Osteoblast (primary cell): ENCODE data around the gene NEGR1. TPM values are rescaled to one million over a fixed set of nuclear protein-coding genes. Genes with fewer than 3 reads are reported as not detected.

Experiments used
- DNase-seq: peaks from one replicate; pipeline ENCODE4 v3.0.0; 2011; ENCODE audit warnings: low spot score, mixed read lengths; ENCODE audit not compliant: insufficient read length; ENCODE audit errors: missing footprints
- H2AFZ ChIP-seq: 2 replicates; pipeline ENCODE4 v1.6.0; 2011; ENCODE audit warnings: mild to moderate bottlenecking, low read length
- H3K27ac ChIP-seq: 2 replicates; pipeline ENCODE4 v1.5.1; 2011; ENCODE audit warnings: mild to moderate bottlenecking, low read depth, low read length, moderate library complexity
- H3K27me3 ChIP-seq: 2 replicates; pipeline ENCODE4 v1.6.0; 2012; ENCODE audit warnings: mild to moderate bottlenecking, control low read depth, inconsistent platforms, low read length, moderate library complexity; ENCODE audit not compliant: insufficient read depth
- H3K36me3 ChIP-seq: 2 replicates; pipeline ENCODE4 v1.5.1; 2011; ENCODE audit warnings: mild to moderate bottlenecking, low read length, control low read depth, moderate library complexity; ENCODE audit not compliant: insufficient read depth
- H3K4me1 ChIP-seq: 2 replicates; pipeline ENCODE4 v1.5.1; 2011; ENCODE audit warnings: mild to moderate bottlenecking, low read length, control low read depth, moderate library complexity; ENCODE audit not compliant: insufficient read depth
- H3K4me2 ChIP-seq: 2 replicates; pipeline ENCODE4 v1.6.0; 2011; ENCODE audit warnings: mild to moderate bottlenecking, low read length; ENCODE audit not compliant: insufficient read depth
- H3K4me3 ChIP-seq: fragments of 200-600 bp; sonication (generic); 3 replicates; pipeline ENCODE4 v1.5.1; 2012; ENCODE audit warnings: mild to moderate bottlenecking, low read length, inconsistent platforms; ENCODE audit not compliant: insufficient read depth
- H3K79me2 ChIP-seq: 2 replicates; pipeline ENCODE4 v1.6.0; 2012; ENCODE audit warnings: mild to moderate bottlenecking, low read length, control low read depth, inconsistent platforms; ENCODE audit not compliant: insufficient read depth
- H3K9me3 ChIP-seq: 2 replicates; pipeline ENCODE4 v1.5.1; 2011; ENCODE audit warnings: low read depth, low read length, control low read depth
- H4K20me1 ChIP-seq: 2 replicates; pipeline ENCODE4 v1.6.0; 2012; ENCODE audit warnings: mild to moderate bottlenecking, low read length, control low read depth; ENCODE audit not compliant: insufficient read depth
- total RNA-seq: library from RNA; depleted of rRNA; stranded (reverse); fragments of >200 nt; gene quantifications from 2 replicates; pipeline ENCODE4 v1.2.3, GENCODE V29; 2012
- TF ChIP-seq, protein P1 (sequence below): IDR thresholded peaks from 2 replicates; pipeline ENCODE4 v1.5.1; 2011; ENCODE audit warnings: mild to moderate bottlenecking, low read depth, low read length, moderate library complexity; ENCODE audit errors: extremely low read depth

NEGR1 gene
- total RNA-seq, 1 donor, result 18.1 TPM

DNA sequence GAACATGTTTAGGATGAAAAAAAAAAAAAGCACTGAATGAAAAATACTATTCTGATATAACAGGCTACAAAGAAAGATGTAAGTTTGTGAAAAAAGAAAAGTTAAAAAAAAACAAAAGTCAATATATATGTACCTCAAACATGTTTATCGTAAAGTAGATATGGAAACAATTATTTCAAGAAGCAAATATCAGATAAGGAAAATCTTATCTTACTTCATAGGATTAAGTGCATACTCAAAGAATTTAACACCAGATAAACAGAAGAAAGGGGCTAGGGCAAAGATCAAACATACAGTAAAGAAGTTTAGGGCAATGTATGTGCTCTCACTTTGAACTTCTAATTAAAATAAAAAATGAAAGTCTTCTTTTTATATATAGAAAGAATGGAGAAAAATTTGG is 75.3 kb downstream of the NEGR1 start:
- no peak for DNase-seq
- TF ChIP-seq, protein P1, sequence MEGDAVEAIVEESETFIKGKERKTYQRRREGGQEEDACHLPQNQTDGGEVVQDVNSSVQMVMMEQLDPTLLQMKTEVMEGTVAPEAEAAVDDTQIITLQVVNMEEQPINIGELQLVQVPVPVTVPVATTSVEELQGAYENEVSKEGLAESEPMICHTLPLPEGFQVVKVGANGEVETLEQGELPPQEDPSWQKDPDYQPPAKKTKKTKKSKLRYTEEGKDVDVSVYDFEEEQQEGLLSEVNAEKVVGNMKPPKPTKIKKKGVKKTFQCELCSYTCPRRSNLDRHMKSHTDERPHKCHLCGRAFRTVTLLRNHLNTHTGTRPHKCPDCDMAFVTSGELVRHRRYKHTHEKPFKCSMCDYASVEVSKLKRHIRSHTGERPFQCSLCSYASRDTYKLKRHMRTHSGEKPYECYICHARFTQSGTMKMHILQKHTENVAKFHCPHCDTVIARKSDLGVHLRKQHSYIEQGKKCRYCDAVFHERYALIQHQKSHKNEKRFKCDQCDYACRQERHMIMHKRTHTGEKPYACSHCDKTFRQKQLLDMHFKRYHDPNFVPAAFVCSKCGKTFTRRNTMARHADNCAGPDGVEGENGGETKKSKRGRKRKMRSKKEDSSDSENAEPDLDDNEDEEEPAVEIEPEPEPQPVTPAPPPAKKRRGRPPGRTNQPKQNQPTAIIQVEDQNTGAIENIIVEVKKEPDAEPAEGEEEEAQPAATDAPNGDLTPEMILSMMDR, result no peak
- Histone ChIP-seq H4K20me1 (no peaks in the 10 kb centered on the region), H3K4me1 (no peaks in the 10 kb centered on the region), H3K9me3 (no peaks in the 10 kb centered on the region), H3K27ac (no peak overlapping the region), H3K4me3 (no peak overlapping the region), H3K27me3 (no peaks in the 10 kb centered on the region), H3K79me2 (peaks cover 6% of the 10 kb centered on the region), H2AFZ (no peak overlapping the region), H3K4me2 (no peak overlapping the region), H3K36me3 (no peaks in the 10 kb centered on the region)

DNA sequence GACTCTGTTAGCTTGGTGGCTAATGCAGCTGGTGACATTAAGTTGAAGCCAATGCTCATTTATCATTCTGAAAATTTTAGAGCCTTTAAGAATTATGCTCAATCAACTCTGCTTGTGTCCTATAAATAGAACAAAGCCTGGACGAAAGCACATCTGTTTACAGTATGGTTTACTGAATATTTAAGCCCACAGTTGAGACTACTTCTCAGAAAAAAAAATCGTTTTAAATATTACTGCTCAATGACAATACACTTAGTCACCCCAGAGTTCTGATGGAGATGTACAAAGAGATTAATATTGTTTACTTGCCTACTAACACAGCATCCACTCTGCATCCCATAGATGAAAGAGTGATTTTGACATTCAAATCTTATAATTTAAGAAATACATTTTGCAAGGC is 79.6 kb downstream of the NEGR1 start:
- no peak overlapping the region for H3K27ac ChIP-seq
- H3K36me3 ChIP-seq, result no peaks in the 10 kb centered on the region
- no peaks in the 10 kb centered on the region for H4K20me1 ChIP-seq
- DNase-seq, result no peak
- no peaks in the 10 kb centered on the region for H3K79me2 ChIP-seq
- no peaks in the 10 kb centered on the region for H3K9me3 ChIP-seq
- peaks cover 4% of the 10 kb centered on the region for H3K4me1 ChIP-seq
- no peak overlapping the region for H2AFZ ChIP-seq
- H3K4me2 ChIP-seq, result no peak overlapping the region
- TF ChIP-seq, protein P1, result no peak
- H3K4me3 ChIP-seq, result no peak overlapping the region
- H3K27me3 ChIP-seq, result no peaks in the 10 kb centered on the region

DNA sequence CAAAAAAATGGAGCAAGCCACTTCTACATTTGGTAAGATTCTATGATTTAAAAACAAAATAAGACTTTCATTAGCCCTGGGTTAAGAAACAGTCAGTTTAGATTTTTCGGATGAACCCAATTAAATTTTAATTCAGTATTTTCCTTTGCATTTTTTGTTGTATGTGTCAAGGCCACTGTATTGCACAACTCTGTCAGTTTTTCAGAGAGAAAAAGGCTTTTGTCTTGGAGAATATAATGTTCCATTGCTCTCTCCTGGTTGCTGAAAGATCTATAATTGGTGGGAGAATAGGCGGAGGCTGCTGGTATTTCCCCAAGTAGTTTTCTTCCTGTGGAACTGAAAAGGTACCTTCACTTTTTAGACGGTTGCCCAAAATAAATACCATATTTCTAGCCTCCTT is 84.6 kb downstream of the NEGR1 start:
- Histone ChIP-seq H4K20me1 (no peaks in the 10 kb centered on the region), H3K79me2 (peaks cover 2% of the 10 kb centered on the region), H3K4me2 (peak overlapping the region; percentile 72), H3K4me3 (peak overlapping the region; percentile 57), H3K36me3 (no peaks in the 10 kb centered on the region), H2AFZ (peak overlapping the region; percentile 80), H3K27ac (peak overlapping the region; percentile 19), H3K27me3 (no peaks in the 10 kb centered on the region), H3K4me1 (peaks cover 10% of the 10 kb centered on the region), H3K9me3 (no peaks in the 10 kb centered on the region)
- DNase-seq, result no peak
- TF ChIP-seq, protein P1, result no peak

DNA sequence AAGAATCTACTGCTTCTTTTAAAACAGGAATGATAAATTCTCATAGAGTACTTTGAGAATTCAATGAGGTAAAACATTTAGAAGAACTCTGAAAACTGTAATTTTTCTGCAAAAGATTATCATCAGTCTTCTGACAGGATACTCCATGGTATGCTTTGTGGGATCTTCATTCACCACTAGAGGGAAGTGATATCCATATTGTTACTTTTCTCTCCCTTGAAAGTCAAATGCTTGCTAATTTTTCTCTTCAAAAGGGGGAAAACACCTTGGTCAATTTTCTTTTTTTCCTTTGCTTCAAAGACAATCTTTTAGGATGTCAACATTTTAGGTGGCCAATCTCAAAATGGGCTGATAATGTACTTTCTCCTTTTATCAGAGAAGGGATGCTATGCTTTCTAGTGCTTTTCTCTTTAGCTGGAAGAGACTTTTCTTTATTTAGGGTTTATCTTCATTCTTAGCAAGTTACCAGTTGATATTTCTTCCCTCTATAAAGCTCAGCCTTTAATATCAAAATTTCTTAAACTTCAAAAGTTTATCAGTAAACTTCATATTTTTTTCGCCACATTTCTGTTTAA is 95.5 kb downstream of the NEGR1 start:
- Histone ChIP-seq H3K27ac (no peak overlapping the region), H3K27me3 (no peaks in the 10 kb centered on the region), H3K4me3 (no peak overlapping the region), H3K79me2 (no peaks in the 10 kb centered on the region), H2AFZ (no peak overlapping the region), H3K9me3 (no peaks in the 10 kb centered on the region), H3K4me1 (peaks cover 14% of the 10 kb centered on the region), H4K20me1 (no peaks in the 10 kb centered on the region), H3K36me3 (no peaks in the 10 kb centered on the region), H3K4me2 (no peak overlapping the region)
- TF ChIP-seq, protein P1, result peak; percentile 70
- DNase-seq, result peak; percentile 22
